Esophagus squamous epithelium (tissue), 4 donors: ENCODE results near the gene FN3KRP.

Source experiments
- POLR2A ChIP-seq, 4 donors: fragments of 450-650 bp; IDR thresholded peaks; one replicate each; pipeline ENCODE4 v1.6.1; 2017; ENCODE audit warnings: antibody characterized with exemption in 4 of 4, mild to moderate bottlenecking in 4 of 4, moderate library complexity in 3 of 4
- TF ChIP-seq, protein P1 (sequence below), 6 experiments: fragments of 450-650 bp in 4 of 6; fragments of 200-600 bp in 2 of 6; sonication (generic) in 2 of 6; IDR thresholded peaks; one replicate each; pipeline ENCODE4 v1.5.1; 2016 to 2019; ENCODE audit warnings: antibody characterized with exemption in 6 of 6, mild to moderate bottlenecking in 4 of 6, moderate library complexity in 4 of 6

- TF ChIP-seq POLR2A (IDR thresholded peaks at IDR 0.05) = no peak
- TF ChIP-seq, protein P1, sequence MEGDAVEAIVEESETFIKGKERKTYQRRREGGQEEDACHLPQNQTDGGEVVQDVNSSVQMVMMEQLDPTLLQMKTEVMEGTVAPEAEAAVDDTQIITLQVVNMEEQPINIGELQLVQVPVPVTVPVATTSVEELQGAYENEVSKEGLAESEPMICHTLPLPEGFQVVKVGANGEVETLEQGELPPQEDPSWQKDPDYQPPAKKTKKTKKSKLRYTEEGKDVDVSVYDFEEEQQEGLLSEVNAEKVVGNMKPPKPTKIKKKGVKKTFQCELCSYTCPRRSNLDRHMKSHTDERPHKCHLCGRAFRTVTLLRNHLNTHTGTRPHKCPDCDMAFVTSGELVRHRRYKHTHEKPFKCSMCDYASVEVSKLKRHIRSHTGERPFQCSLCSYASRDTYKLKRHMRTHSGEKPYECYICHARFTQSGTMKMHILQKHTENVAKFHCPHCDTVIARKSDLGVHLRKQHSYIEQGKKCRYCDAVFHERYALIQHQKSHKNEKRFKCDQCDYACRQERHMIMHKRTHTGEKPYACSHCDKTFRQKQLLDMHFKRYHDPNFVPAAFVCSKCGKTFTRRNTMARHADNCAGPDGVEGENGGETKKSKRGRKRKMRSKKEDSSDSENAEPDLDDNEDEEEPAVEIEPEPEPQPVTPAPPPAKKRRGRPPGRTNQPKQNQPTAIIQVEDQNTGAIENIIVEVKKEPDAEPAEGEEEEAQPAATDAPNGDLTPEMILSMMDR (IDR thresholded peaks at IDR 0.05) = no peak
Observed at GRCh38 chr17:82748756-82749155, 32.2 kb downstream of the FN3KRP start.
